ENCODE measurements around the gene RFX3.

RFX3 gene

GRCh38 chr9:3498691-3499090 is 27.1 kb downstream of the RFX3 start:
- peak; percentile 79 for DNase-seq (ENCODE audit: low read depth, low spot score)
- no peak for TF ChIP-seq CTCF (IDR thresholded peaks at IDR 0.05; ENCODE audit: low read depth, low read length)
- H3K4me3 ChIP-seq (ENCODE audit: low read depth, low read length): no peak overlapping the region
- in situ Hi-C loops (cut with HindIII; ENCODE audit: low sequenced_read_pairs): no loop called here

GRCh38 chr9:3497857-3498256 is 27.9 kb downstream of the RFX3 start:
- TF ChIP-seq CTCF (IDR thresholded peaks at IDR 0.05; ENCODE audit: low read depth, low read length): no peak
- in situ Hi-C loops (cut with HindIII; ENCODE audit: low sequenced_read_pairs): no loop called here
- H3K4me3 ChIP-seq (ENCODE audit: low read depth, low read length): no peak overlapping the region
- no peak for DNase-seq (ENCODE audit: low read depth, low spot score)

GRCh38 chr9:3497401-3497800 is 28.4 kb downstream of the RFX3 start:
- in situ Hi-C loops (cut with HindIII; ENCODE audit: low sequenced_read_pairs): no loop called here
- DNase-seq (ENCODE audit: low read depth, low spot score): peak; percentile 45
- H3K4me3 ChIP-seq (ENCODE audit: low read depth, low read length): no peak overlapping the region
- TF ChIP-seq CTCF (IDR thresholded peaks at IDR 0.05; ENCODE audit: low read depth, low read length): no peak

GRCh38 chr9:3495855-3496254 is 29.9 kb downstream of the RFX3 start:
- H3K4me3 ChIP-seq (ENCODE audit: low read depth, low read length): no peak overlapping the region
- DNase-seq (ENCODE audit: low read depth, low spot score): no peak
- no peak for TF ChIP-seq CTCF (IDR thresholded peaks at IDR 0.05; ENCODE audit: low read depth, low read length)
- in situ Hi-C loops (cut with HindIII; ENCODE audit: low sequenced_read_pairs): no loop called here

- DNase-seq (ENCODE audit: low read depth, low spot score): no peak
- H3K4me3 ChIP-seq (ENCODE audit: low read depth, low read length): no peak overlapping the region
- in situ Hi-C loops (cut with HindIII; ENCODE audit: low sequenced_read_pairs): no loop called here
- TF ChIP-seq CTCF (IDR thresholded peaks at IDR 0.05; ENCODE audit: low read depth, low read length): no peak
Observed at GRCh38 chr9:3492214-3492613, 33.6 kb downstream of the RFX3 start.

- no peak for DNase-seq (ENCODE audit: low read depth, low spot score)
- no peak for TF ChIP-seq CTCF (IDR thresholded peaks at IDR 0.05; ENCODE audit: low read depth, low read length)
- in situ Hi-C loops (cut with HindIII; ENCODE audit: low sequenced_read_pairs): no loop called here
- no peak overlapping the region for H3K4me3 ChIP-seq (ENCODE audit: low read depth, low read length)
Observed at GRCh38 chr9:3491450-3491849, 34.4 kb downstream of the RFX3 start.

- in situ Hi-C loops (cut with HindIII; ENCODE audit: low sequenced_read_pairs): no loop called here
- TF ChIP-seq CTCF (IDR thresholded peaks at IDR 0.05; ENCODE audit: low read depth, low read length): no peak
- DNase-seq (ENCODE audit: low read depth, low spot score): no peak
- no peak overlapping the region for H3K4me3 ChIP-seq (ENCODE audit: low read depth, low read length)
Observed at GRCh38 chr9:3490957-3491356, 34.8 kb downstream of the RFX3 start.

Data from astrocyte of the spinal cord (primary cell).